Fibroblast of lung (primary cell): ENCODE results near the gene NR2C2. TPM values are rescaled to one million over a fixed set of nuclear protein-coding genes. Genes with fewer than 3 reads are reported as not detected.

ENCODE experiments used
- DNase-seq, 2 donors: peaks; one replicate each; pipeline versions ENCODE4 v3.0.0 to v3.0.0-alpha.2; 2010; ENCODE audit warnings: low read depth in 2 of 2
- H2AFZ ChIP-seq: 2 replicates; pipeline ENCODE4 v1.5.1; 2012; ENCODE audit warnings: low read length, control low read depth, inconsistent platforms
- H3K27ac ChIP-seq: 2 replicates; pipeline ENCODE4 v1.5.1; 2011; ENCODE audit warnings: low read length, control low read depth; ENCODE audit not compliant: insufficient read depth
- H3K27me3 ChIP-seq: 2 replicates; pipeline ENCODE4 v1.5.1; 2011; ENCODE audit warnings: mild to moderate bottlenecking, low read length; ENCODE audit not compliant: control insufficient read depth, insufficient read depth
- H3K36me3 ChIP-seq: 2 replicates; pipeline ENCODE4 v1.5.1; 2011; ENCODE audit warnings: low read length; ENCODE audit not compliant: control insufficient read depth, insufficient read depth
- H3K4me1 ChIP-seq: 2 replicates; pipeline ENCODE4 v1.5.1; 2011; ENCODE audit warnings: low read length; ENCODE audit not compliant: control insufficient read depth, insufficient read depth; ENCODE audit errors: extremely low read depth
- H3K4me2 ChIP-seq: 2 replicates; pipeline ENCODE4 v1.5.1; 2011; ENCODE audit warnings: low read length, control low read depth; ENCODE audit not compliant: insufficient read depth; ENCODE audit errors: extremely low read depth
- H3K4me3 ChIP-seq, 4 experiments: fragments of 200-600 bp in 1 of 4; sonication (generic) in 1 of 4; replicated peaks in 1 of 4; 2 replicates each; pipeline ENCODE4 v1.5.1; 2011 to 2016; ENCODE audit warnings: low read length in 4 of 4, low read depth in 3 of 4, mild to moderate bottlenecking in 3 of 4, control low read depth in 2 of 4, inconsistent platforms in 1 of 4, mixed read lengths in 1 of 4; ENCODE audit not compliant: insufficient read depth in 1 of 4; ENCODE audit errors: control extremely low read depth in 1 of 4
- H3K79me2 ChIP-seq: 2 replicates; pipeline ENCODE4 v1.5.1; 2012; ENCODE audit warnings: mild to moderate bottlenecking, low read length, inconsistent platforms; ENCODE audit not compliant: control insufficient read depth, insufficient read depth
- H3K9ac ChIP-seq: 2 replicates; pipeline ENCODE4 v1.5.1; 2011; ENCODE audit warnings: mild to moderate bottlenecking, low read length, control low read depth; ENCODE audit not compliant: insufficient read depth
- H3K9me3 ChIP-seq: 2 replicates; pipeline ENCODE4 v1.5.1; 2012; ENCODE audit warnings: low read depth, low read length; ENCODE audit not compliant: control insufficient read depth, insufficient read depth
- H4K20me1 ChIP-seq: 2 replicates; pipeline ENCODE4 v1.5.1; 2011; ENCODE audit warnings: low read length; ENCODE audit not compliant: control insufficient read depth, insufficient read depth; ENCODE audit errors: extremely low read depth
- CTCF ChIP-seq, 2 donors: IDR thresholded peaks in 1 of 2; conservative IDR thresholded peaks in 1 of 2; 1 replicate in 1 of 2; 2 replicates in 1 of 2; pipeline ENCODE4 v1.5.1; 2011 to 2012; ENCODE audit warnings: low read length in 2 of 2, control low read depth in 1 of 2, inconsistent platforms in 1 of 2, low read depth in 1 of 2, mild to moderate bottlenecking in 1 of 2
- EZH2 ChIP-seq: IDR thresholded peaks from 2 replicates; pipeline ENCODE4 v1.5.1; 2012; ENCODE audit warnings: low read length, control low read depth, mild to moderate bottlenecking; ENCODE audit errors: missing control alignments
- polyA plus RNA-seq, 2 donors: library from polyadenylated mRNA; depleted of rRNA in 1 of 2; stranded (reverse) in 1 of 2; unstranded in 1 of 2; fragments of >200 nt; gene quantifications; 2 replicates each; pipeline ENCODE4 v1.2.1, GENCODE V29; 2011 to 2012; ENCODE audit warnings: missing spikeins in 1 of 2
- total RNA-seq: library from RNA; depleted of rRNA; stranded (reverse); fragments of >200 nt; gene quantifications from 2 replicates; pipeline ENCODE4 v1.2.1, GENCODE V29; 2014

NR2C2 gene
- total and polyA plus RNA-seq, 2 donors (not counting 1 experiment from before 2014, with no cell fraction given), result 15.0 to 27.9 TPM

- Histone ChIP-seq H3K79me2 (no peaks in the 10 kb centered on the region), H3K27ac (no peak overlapping the region), H3K9me3 (no peaks in the 10 kb centered on the region), H3K36me3 (peaks cover 11% of the 10 kb centered on the region), H3K4me2 (no peak overlapping the region), H2AFZ (no peak overlapping the region), H4K20me1 (no peaks in the 10 kb centered on the region), H3K9ac (no peak overlapping the region), H3K4me3 (no peak overlapping the region), H3K27me3 (no peaks in the 10 kb centered on the region), H3K4me1 (peaks cover 2% of the 10 kb centered on the region)
- TF ChIP-seq CTCF (conservative IDR thresholded peaks at IDR 0.05 in 1 of 2, IDR thresholded peaks at IDR 0.05 in 1 of 2; ENCODE audit: low read depth in 1 of 2, low read length in 2 of 2), result no peak
- TF ChIP-seq EZH2, result no peak
- DNase-seq, result no peak
Measured at GRCh38 chr3:15038306-15038705, 90.9 kb downstream of the NR2C2 start.

- H3K36me3 ChIP-seq, result peaks cover 12% of the 10 kb centered on the region
- no peak for TF ChIP-seq CTCF (conservative IDR thresholded peaks at IDR 0.05 in 1 of 2, IDR thresholded peaks at IDR 0.05 in 1 of 2; ENCODE audit: low read depth in 1 of 2, low read length in 2 of 2)
- no peak for TF ChIP-seq EZH2
- no peak overlapping the region for H3K4me3 ChIP-seq
- peak in 1 of 2 donors; percentile 3 for DNase-seq
- peak overlapping the region; percentile 5 for H3K9ac ChIP-seq
- peaks cover 2% of the 10 kb centered on the region for H3K4me1 ChIP-seq
- no peak overlapping the region for H3K27ac ChIP-seq
- no peaks in the 10 kb centered on the region for H3K79me2 ChIP-seq
- H2AFZ ChIP-seq, result no peak overlapping the region
- H3K4me2 ChIP-seq, result no peak overlapping the region
- no peaks in the 10 kb centered on the region for H4K20me1 ChIP-seq
- H3K9me3 ChIP-seq, result no peaks in the 10 kb centered on the region
- H3K27me3 ChIP-seq, result no peaks in the 10 kb centered on the region
Measured at GRCh38 chr3:15040844-15041243, 93.5 kb downstream of the NR2C2 start.

GRCh38 chr3:15041950-15042349 lies 94.6 kb downstream of the NR2C2 start:
- H3K36me3 ChIP-seq, result peaks cover 14% of the 10 kb centered on the region

More at GRCh38 chr3:15041950-15042349, 94.6 kb downstream of the NR2C2 start:
- H2AFZ ChIP-seq, result no peak overlapping the region
- DNase-seq, result no peak
- no peak for TF ChIP-seq EZH2
- TF ChIP-seq CTCF (conservative IDR thresholded peaks at IDR 0.05 in 1 of 2, IDR thresholded peaks at IDR 0.05 in 1 of 2; ENCODE audit: low read depth in 1 of 2, low read length in 2 of 2), result no peak
- peaks cover 2% of the 10 kb centered on the region for H3K4me1 ChIP-seq
- no peaks in the 10 kb centered on the region for H3K27me3 ChIP-seq
- no peaks in the 10 kb centered on the region for H3K9me3 ChIP-seq
- H3K79me2 ChIP-seq, result no peaks in the 10 kb centered on the region
- no peak overlapping the region for H3K4me3 ChIP-seq
- no peak overlapping the region for H3K9ac ChIP-seq
- no peak overlapping the region for H3K27ac ChIP-seq
- no peaks in the 10 kb centered on the region for H4K20me1 ChIP-seq
- no peak overlapping the region for H3K4me2 ChIP-seq
